Stimulated activated CD8-positive, alpha-beta memory T cell treated with anti-CD3 and anti-CD28 coated beads, Interleukin-15, amount 100 ng/mL, for 48 hours (primary cell): Measurements from ENCODE around the gene FDX2.
A peak's percentile ranks its signal among the peaks of the same experiment; 100 is the strongest.
"Not testable (repeated sequence)": the region's sequence is repeated elsewhere in the genome, so short reads cannot be mapped to it uniquely, and the experiment has no call there.

Experiments used
- DNase-seq, 2 donors: peaks; one replicate each; pipeline ENCODE4 v3.0.0-alpha.2; 2020; ENCODE audit warnings: low read depth in 2 of 2

FDX2 gene

DNA sequence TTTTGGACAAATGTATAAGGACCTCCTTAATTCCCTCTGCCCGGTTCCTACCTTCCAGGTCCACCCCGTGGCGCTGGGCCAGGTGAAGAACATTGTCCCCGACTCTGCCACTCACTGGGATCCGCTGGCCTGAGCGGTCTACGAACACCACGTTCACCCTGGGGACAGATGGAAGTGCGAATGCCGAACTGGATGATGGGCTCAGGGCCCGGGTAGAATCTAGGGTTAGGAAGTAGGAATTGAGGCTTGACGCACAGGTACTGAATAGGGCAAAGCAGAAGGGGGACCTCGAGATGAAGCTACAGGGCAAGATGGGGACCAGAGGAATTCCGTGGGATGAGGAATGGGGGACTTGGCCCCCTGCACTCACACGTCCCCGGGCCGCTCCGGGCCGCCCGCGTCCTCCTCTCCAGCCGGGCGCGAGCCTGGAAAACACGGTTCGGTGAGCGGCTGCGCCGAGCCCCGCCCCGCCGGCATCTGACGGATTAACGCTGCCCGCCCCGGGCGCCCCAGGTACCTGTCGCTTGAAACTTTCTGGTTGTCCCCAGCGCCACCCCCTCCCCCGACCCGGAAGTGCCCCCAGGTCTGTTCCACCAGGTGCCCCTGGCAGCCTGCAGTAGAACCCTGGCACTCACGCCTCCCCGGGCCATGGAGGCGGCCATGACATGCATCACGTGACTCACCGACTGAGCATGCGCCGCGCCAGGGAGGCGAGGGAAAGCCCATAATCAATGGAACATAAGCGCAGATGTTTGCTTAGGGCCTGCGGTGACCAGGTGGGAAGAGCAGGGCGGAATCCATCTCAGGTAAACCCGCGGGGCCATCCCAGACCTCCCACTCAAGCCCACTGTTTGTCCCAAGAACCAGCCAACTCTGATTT, at the start of gene FDX2:
FDX2 (minus strand) TSS at position 681 of the 880 bp plus-strand sequence; CDS start at position 662, 19 bp downstream.
- peak; percentile 82 to 84 for DNase-seq

DNA sequence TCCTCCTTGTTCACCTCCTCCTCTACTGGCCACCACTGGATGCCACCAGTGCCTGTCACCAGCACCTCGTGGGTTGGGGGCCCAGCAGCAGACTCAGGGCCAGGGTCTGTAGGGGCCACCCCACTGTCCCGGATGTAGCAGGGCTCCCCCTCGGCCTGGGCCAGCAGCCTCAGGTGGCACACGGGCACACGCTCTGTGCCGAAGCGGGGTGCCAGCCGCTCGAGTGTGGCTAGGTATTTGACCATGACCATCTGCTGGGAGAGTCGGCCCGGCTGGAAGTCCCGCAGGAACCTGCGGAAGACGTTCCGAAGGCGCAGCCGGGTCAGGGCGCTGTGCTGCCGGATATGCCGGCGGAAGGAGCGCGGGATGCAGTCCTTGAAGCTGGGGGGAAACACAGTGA, 49.7 kb upstream of the FDX2 start:
- no peak for DNase-seq

DNA sequence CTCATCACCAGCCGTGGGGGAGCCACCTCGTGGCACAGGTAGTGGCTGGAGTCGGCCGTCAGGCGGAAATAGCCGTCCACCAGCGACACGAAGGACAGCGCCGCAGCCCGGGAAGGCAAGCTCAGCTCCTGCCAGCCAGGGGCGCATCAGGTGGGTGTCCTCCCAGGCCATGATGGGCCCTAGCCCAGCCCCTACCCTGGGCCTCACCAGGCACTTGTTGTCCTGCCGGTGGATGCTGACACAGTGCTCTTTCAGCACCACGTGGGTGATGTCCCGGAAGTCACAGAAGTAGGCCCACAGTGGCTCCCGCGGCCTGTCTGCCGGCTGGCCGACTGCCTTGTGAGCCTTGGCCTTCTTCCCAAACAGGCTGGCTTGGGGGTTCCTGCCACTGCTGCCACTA, 48.8 kb upstream of the FDX2 start:
- DNase-seq: no peak

DNA sequence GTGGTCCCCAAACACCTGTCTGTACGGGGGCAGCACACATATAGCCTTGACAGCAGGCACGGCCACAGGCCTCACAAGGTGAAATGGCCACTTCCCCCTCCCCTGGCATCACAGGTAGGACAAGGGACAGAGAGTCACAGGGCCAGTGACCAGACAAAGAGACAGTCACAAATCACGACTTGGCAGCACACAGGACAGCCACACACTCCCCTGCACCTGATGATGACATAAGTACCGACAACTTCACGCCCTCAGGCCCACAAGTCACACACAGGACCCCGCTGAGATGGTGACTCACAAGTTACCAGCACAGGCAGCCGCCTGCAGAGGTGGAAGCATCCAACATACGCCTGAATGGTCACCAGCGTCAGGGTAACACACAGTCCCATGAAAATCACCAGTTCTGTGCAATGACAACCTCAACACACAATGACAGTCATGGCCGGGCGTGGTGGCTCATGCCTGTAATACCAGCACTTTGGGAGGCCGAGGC, 48.0 kb upstream of the FDX2 start:
- no peak for DNase-seq

DNA sequence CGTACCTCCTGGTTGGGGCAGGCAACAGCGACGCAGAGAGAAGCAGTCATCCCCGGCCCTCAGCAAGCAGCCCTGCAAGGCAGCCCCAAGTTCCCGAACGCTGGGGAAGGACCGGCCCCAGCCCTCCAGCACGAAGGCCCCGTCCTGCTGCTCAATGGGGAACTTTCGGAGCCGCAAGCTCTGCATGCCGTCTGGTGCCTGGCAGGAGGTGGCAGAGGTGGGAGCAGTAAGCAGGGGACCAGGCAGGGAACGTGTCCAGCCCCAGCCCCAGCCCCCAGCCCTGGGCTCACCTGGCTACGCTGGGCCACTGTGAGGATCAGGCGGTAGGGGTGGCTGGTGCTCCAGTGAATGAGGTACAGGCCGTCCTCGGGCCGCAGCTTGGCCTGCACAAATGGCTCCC, 46.4 kb upstream of the FDX2 start:
- DNase-seq: no peak

DNA sequence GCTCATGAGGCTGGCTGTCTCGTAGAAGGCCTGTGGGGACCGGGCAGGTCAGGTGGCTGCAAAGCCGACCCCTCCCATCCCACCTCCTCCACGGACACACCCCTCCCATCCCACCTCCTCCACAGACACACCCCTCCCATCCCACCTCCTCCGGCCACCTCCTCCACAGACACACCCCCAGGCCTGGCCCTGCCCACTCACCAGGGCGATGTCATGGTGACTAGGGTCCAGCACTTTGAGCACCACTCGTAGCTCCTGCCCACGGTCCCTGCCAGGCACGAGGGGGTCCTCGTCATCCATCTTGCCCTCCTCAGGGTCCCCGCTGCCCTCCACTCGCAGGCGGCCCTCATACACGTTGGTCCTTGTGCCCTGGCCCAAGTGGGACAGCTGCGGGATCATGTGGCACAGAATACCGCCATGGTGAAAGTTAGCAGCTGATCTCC, 45.8 kb upstream of the FDX2 start:
- no peak for DNase-seq

DNA sequence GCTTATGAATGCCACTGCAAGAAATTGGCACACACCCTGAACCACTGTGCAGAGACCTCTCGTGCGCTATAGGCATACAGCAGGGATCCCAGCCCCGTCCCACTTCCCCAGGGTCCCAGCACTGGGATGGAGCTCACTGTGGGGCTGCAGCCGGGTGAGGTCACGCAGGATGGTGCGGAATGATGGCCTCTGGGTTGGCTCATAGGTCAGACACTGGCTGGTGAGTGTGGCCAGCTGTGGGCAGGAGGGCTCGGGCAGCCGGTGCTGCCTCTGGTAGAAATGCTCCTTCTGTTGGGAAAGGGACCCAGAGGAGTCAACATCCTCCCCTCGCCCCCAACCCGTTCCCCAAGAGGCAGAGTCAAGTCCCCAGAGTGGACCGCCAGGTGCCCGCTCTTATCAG, 40.6 kb upstream of the FDX2 start:
- no peak for DNase-seq

DNA sequence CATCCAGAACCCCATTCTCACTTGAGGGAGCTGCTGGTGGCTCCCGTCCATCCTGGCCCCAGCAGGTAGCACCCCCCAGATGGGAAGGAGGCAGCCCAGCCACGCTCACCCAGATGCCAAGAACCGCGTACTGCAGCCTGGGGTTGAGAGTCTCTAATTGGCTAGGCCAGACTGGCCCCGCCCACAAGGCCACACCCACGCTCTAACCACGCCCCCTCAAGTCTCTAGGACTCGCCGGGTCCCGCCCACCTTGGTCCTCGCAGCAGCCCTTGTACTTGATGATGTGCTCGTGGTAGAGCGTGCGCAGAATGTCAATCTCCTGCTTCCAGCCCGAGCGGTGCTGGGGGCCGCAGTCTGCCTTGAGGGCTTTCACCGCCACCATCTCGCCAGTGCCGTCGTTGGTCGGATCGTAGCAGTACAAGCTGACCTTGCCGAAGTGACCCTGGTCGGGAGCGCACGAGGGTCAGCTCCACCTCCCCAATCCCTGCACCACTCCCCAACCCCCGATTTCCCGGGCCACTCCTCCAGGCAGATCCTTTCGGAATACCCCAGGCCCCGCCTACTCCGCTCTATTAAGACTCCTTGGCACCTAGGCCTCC, 38.1 kb upstream of the FDX2 start:
- peak; percentile 37 to 47 for DNase-seq

DNA sequence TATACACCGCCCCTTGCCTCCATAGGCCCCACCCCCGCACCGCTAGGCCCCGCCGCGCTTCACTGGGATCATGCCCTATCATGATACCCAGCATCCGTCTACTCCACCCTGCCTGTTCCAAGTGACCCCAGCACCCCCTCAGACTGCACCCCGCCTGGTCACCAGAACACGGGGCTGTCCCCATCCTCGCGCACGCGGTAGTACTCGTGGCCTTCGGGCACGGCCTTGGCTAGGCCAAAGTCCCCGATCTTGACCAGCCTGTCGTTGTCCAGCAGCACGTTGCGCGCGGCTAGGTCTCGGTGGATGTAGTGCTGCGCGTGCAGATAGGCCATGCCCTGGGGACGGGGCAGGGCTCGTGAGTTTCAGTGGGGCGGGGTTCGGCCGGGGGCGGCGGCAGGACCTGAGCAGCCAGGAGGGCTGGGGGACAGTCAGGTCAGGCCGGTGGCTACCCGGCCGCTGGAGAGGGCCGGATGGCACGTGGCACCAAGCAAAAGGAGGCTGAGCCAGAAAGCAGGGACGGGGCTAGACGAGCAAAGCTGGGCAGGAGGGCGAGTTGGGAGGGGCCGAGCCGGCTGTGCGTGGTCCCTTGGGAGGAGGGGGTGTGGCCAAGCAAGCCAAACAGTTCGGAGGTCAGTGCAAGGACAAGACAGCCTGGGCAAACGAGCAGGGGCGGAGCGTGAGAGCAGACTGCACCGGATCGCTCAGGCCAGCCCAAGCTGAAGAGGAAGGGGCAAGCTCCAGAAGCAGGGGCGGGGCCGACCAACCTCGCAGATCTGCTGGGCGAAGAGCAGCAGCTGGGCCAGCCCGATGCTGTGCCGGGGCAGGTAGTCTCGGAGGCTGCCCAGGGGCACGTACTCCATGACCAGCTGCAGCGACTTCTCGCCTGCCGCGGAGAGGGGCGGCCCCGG, 37.2 kb upstream of the FDX2 start:
- DNase-seq: no peak

DNA sequence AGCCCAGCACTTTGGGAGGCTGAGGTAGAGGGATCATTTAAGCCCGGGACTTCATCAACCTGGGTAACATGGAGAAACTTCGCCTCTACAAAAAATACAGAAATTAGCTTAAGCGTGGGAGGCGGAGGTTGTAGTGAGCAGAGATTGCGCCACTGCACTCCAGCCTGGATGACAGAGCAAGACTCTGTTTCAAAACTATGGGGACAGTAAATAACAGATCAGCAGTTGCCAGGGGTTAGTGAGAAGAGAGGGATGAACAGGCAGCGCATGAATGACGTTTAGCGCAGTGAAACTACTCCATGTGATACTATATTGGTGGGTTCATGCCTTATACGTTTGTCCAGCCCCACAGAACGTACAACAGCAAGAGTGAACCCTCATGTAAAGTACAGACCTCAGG, 30.7 kb upstream of the FDX2 start:
- DNase-seq: no peak

DNA sequence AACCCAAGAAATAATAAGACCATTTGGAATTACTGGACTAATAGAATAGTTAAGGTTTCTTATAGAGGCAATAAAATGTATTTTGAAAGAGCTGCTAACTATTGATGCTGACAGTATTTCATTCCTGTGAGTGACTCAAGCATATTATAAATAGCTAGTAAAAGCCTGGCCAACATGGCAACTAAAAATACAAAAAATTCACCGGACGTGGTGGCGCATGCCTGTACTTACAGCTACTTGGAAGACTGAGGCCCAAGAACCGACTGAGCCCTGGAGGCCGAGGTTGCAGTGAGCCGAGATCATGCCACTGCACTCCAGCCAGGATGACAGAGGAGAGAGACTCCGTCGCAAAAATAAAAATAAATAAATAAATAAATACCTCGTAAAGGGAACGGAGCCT, 29.0 kb upstream of the FDX2 start:
- no peak for DNase-seq

DNA sequence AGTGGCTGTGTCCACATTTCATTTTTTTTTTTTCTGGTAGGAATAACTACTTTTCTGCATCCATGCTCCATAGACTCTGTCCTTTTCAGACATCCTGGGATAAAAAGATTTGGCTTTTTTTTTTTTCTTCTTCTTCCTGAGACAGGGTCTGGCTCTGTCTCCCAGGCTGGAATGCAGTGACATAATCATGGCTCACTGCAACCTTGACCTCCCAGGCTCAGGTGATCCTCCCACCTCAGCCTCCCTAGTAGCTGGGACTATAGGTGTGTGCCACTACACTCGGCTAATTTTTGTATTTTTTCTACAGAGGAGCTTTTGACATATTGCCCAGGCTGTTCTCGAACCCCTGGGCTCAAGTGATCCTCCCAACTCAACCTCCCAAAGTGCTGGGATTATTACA, 27.7 kb upstream of the FDX2 start:
- DNase-seq: no peak

DNA sequence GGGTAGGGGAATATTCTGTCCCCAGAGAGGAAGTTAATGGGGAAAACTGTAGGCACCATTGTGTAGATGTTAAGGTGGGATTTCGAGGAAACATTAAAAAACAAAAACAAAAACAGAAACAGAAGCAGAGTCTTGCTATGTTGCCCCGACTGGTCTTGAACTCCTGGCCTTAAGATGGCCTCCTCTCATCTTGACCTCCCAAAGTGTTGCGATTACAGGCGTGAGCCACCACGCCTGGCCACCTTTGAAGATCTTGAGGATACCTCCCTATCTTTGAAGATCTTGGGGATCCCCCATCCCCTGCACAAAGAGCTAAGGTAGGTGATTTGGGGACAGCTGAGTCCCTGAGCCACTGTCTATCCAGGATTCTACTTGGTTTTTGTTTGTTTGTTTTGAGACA, 24.2 kb upstream of the FDX2 start:
- DNase-seq: no peak

DNA sequence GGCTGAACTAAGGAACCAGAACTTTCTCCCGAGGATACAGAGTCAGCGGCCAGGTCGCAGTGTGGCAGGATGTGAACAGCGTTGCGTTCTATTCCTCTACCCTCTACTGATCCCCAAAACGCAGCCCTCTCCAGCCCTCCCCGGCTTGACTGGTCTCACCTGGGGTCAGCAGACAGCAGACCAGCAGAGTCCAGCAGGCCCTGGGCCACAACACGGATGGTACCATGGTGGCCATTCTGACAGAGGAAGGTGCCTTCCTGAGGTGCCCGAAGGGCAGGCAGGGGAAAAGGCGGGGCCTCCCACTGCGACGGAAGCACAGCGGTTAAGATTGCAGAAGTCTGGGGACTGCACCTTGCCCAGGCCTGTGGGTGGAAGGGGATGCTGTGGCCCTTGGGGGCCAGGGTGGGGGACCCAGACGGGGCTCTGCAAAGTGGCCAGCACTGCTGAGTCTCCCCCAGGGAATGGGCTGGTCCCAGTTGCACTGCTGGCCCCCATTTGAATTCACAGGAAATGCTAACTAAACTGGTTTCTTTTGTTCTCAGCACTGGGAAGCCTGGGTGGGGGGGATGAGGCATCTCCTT, 23.7 kb upstream of the FDX2 start, which contains the start of gene ICAM3:
ICAM3 (minus strand) TSS at position 245 of the 581 bp plus-strand sequence; CDS start at position 235, 10 bp downstream.
- peak; percentile 61 for DNase-seq

DNA sequence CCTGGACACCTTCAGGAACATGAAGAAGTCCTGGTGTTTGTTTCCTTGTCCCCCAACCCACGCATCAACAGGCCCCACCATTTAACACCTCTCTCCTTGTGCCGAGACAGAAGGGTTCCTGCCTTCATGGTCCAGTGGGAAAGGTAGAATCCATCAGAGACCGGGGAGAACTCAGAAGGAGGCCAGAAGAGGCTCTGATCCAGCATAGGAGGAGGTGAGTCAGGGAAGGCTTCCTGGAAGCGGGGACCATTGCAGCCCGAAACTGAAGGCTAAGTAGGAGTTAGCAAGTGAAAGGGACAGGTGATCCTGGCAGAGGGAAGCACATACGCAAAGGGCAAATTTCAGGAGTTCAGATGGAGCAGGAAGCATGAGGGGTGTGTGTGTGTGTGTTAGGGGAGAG, 23.1 kb upstream of the FDX2 start:
- DNase-seq: no peak

DNA sequence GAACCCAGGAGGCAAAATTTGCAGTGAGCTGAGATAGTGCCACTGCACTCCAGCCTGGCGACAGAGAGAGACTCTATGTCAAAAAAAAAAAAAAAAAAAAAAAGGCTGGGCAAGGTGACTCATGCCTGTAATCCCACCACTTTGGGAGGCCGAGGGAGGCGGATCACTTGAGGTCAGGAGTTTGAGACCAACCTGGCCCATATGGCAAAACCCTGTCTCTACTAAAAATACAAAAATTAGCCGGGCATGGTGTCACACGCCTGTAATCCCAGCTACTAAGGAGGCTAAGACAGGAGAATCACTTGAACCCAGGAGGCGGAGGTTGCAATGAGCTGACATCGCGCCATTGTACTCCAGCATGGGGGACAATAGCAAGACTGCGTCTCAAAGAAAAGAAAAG, 20.9 kb upstream of the FDX2 start:
- DNase-seq: not testable (repeated sequence)

DNA sequence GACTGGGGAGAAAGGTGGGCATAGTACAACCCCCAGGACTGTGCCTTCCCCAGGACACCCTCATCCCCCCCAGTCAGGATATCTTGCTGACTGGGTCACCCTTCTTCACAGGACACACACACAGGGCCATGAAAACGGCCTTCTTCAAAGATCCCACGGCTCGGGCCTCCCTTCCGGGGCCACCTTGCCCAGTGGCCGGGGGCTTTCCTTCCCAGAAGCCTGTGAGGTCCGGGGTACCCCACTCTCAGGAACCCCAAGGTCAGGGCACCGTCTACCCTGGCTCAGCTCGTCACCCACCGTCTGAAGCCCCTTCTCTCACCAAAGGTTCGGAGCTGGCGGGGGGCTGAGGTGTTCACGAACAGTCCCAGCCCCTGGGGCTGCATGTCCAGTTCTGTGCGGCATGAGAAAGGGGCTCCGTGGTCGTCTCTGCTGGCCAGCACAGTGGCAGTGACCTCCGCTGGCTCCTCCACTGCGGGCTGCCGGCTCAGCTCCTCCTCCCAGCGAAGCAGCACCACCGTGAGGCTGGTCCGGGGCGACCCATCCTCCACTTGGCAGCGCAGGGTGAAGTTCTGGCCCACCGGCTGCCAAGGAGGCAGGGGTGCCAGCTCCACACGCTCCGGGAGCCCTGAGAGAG, 19.7 kb upstream of the FDX2 start:
- DNase-seq: no peak

DNA sequence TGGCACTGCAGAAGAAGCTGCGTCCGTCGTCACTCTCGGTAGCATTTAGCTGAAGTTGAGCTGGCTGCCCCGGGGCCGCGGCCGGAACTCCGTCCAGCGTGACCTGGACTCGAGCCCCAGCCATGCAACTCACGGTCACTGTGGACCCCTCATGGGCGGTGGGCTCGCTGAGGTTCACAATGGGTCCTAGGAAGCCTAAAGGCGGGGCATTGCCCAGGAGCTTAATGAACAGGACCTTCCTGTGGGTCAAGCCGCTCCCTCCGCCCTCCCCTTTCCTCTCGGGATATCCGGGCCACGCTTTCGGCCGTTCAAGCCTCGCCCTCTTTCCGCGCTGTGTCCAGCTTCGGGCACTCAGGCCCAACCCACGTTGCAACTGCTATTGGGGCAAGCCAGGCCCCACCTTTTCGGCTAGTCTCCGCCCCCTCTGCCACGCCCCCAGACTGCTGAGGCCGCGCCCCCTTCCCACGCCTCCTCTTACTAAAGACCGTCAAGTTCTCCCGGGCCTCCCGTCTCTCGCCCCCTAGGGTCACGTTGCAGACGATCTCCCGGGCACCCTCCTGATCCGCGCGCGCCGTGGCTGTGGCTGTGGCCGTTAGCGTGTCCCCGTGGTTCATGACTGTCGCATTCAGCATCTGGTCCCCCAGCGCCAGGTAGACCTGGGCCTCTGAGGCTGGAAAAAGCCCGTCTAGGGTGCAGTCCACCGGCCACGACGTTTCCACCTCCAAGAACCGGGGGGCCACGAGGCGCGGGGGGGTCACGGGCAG, 19.0 kb upstream of the FDX2 start:
- peak in 1 of 2 donors; percentile 49 for DNase-seq

DNA sequence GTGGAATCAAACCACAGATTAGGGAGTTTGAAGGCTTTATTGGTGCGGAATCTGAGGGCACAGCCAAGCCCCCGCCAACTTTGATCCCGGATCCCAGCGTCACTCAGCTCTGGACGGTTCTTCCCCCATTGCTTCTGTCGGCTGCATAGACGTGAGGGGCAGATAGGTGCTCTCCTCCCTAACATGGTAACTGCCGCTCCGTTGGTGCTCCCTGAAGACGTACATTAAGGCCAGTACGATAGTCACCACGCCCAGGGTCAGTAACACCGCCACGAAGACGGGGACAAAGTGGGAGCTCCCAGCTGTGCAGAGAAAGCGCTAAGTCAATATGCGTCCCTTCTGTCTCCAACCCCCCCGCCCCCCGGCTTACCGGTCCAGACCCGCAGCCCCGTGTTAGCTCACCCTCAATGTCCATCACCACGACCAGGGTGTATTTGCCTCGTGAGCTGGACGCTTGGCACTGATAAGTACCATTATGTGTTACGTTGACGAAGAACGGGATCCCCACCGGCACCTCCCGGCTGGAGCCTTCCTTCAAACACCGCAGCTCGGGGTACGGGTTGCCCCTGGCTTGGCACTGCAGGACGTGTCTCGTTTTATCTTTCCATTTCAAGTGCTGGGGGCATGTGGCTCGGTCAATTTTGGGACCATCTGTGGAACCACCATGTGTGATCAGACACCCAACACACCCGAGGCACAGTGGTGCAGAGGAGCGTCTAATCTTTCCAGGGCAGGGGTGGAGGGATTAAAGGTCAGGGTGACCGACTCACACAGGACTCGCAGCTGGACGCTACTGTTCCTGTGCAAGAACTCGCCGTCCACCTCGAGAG, 18.2 kb upstream of the FDX2 start:
- no peak for DNase-seq
